Right ventricle myocardium superior (tissue), 1 donor: ENCODE results near the gene LTF. TPM values are rescaled to one million over a fixed set of nuclear protein-coding genes. Genes with fewer than 3 reads are reported as not detected.
"Not testable (repeated sequence)": the region's sequence is repeated elsewhere in the genome, so short reads cannot be mapped to it uniquely, and the experiment has no call there.

Source experiments
- ATAC-seq: fragments of 200-7000 bp; cut with Tn5 transposase; one replicate; pipeline ENCODE4 v1.9.1; 2020; ENCODE audit warnings: mild to moderate bottlenecking; ENCODE audit not compliant: poor library complexity
- DNase-seq: peaks from one replicate; pipeline ENCODE4 v3.0.0-alpha.2; 2020
- intact Hi-C: fragments of 100-400 bp; cut with DNase I; formaldehyde crosslinking; loops from one replicate; pipeline ENCODE4 v1.11.2; 2022
- total RNA-seq: library from RNA; stranded (reverse); fragmentation: NEBNext Ultra II Directional; extraction: Animal tissue kit (Norgen Biotek cat#: 25700); gene quantifications from one replicate; pipeline ENCODE4 v1.2.1, GENCODE V29; 2021
- donor health status: DM: no; HTN: yes; CAD: no; lungs with severe emphysema.

The LTF gene
- total RNA-seq, 1 donor from 2014 or later: 3.7 TPM

DNA sequence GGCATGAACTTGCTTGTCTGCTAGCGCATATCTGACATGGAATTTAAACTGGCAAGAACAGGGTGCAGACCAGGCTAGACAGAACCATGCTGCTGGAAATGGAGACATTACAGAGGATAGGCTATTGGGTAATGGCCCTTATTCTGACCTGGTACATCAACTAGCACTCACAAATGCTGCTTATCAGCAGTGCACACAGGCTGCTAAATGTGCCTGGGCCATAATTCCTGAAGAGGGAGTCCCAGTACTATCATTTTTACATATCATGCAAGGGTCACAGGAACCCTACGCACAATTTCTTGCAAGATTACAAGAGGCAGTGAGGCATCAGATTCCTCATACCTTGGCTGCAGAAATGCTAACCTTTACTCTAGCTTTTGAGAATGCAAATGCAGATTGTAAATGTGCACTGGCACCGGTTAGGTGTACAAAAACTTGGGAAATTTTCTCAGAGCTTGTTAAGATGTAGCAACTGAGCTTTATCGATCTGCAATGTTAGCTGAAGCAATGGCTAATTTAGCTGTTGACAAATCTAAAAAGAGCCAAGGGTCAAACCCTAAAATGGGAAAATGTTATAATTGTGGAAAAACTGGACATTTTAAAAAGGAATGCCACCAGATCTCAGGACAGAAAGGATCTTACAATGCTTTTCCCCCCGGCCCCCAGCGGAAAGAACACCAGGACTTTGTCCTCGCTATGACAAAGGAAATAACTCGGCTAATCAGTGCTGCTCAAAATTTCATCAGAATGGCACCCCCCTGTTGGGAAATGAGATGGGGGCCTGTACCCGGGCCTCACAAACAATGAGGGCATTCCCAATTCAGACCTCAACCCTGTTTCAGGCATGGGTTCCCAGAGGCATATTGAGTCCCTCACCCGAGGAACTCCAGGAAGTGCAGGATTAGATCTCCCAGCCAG is 36.5 kb downstream of the LTF start:
- ATAC-seq (peak; percentile 96), DNase-seq (no peak)
- intact Hi-C loops: no loop called here

DNA sequence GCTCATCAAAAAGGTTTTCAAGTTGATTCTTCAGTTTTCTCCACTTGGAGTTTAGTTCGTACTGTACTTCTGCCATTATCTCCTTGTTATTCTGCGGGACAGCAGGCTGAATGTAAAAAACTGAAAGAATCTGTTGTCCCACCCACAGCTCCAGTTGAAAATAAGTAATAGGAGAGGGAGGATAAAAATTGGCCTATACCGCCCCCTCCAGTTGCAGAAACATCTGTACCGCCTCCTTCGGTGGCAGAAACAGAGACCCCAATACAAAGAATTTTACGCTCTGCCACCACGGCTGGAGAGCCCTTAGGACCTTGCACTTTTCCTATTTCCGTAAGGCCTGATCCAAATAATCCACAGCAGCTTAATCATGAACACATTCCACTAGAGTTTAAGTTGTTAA is 37.3 kb downstream of the LTF start:
- DNase-seq, intact Hi-C loops, ATAC-seq: not testable (repeated sequence)

DNA sequence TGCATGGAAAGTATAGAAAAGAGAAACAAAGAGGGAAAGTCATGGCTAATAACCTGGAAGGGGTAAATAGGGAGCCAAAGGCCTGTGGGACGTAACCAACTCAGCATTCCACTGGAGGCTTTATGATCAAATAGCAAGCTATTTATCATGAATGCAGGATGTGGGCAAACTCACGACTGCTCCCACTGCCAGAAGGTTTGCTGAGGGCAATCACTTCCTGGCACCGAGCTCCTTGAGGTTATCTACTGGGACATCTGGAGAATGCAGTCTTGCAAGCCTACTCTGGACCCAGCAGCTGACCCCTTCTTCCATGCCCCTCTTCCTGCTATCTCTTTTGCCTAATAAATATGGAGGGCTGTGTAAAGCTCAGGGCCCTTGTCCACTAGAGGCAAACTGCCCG is 38.2 kb downstream of the LTF start:
- ATAC-seq, intact Hi-C loops, DNase-seq: not testable (repeated sequence)

GRCh38 chr3:46423588-46423987 is 41.1 kb downstream of the LTF start:
- intact Hi-C loops: no loop called here

GRCh38 chr3:46422617-46423016 is 42.1 kb downstream of the LTF start:
- intact Hi-C loops: no loop called here
- ATAC-seq (no peak), DNase-seq (no peak)

More at GRCh38 chr3:46423588-46423987, 41.1 kb downstream of the LTF start:
- ATAC-seq: no peak
- DNase-seq: no peak

DNA sequence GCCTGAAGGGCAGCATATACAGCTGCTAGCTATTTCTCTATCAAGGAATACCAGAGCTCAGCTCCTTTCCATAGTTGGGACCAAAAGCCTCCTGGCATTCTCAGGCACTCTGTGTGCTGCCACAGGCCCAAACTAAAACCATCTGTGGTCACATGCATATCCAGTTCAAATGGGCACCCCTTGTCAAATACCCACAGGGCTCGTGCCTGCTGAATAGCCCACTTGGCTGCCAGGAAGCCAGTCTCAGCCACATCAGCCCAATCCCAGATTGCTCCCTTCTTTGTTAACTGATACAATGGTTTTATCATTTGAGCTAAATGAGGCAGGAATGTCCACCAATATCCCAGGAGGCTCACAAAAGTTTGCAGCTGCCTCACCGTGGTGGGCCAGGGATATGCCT is 43.8 kb downstream of the LTF start:
- DNase-seq (no peak), ATAC-seq (no peak)
- intact Hi-C loops: no loop called here

- DNase-seq (no peak), ATAC-seq (no peak)
- intact Hi-C loops: no loop called here
Measured at GRCh38 chr3:46419816-46420215, 44.9 kb downstream of the LTF start.

GRCh38 chr3:46417841-46418611 is 46.7 kb downstream of the LTF start:
- intact Hi-C loops: no loop called here
- DNase-seq (no peak), ATAC-seq (no peak)

GRCh38 chr3:46416811-46417510 is 47.7 kb downstream of the LTF start:
- intact Hi-C loops: no loop called here
- peak; percentile 79 for ATAC-seq
- no peak for DNase-seq

GRCh38 chr3:46416125-46416810 is 48.4 kb downstream of the LTF start:
- no peak for DNase-seq
- no peak for ATAC-seq
- intact Hi-C loops: no loop called here

GRCh38 chr3:46414739-46415138 is 50.0 kb downstream of the LTF start:
- ATAC-seq: no peak
- no peak for DNase-seq
- intact Hi-C loops: no loop called here

DNA sequence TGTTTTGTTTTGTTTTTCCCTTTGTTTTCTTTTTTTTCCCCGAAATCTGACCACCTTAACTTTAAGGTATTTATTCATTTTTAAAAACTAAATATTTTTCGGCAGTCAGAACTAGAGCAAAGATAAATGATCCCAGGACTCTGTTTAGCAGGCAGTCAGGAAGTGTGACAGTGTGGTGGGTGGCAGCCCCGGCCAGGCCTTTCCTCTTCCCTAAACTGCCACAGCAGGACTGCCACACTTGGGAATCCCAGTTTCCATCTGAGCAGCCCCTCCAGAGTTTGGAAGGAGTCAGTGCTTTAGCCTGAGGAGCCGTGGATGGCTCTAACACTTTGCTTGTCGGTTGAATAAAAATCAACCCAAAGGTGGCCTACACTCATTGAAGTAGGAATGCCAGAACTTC is 50.8 kb downstream of the LTF start:
- DNase-seq (no peak), ATAC-seq (no peak)
- intact Hi-C loops: no loop called here

DNA sequence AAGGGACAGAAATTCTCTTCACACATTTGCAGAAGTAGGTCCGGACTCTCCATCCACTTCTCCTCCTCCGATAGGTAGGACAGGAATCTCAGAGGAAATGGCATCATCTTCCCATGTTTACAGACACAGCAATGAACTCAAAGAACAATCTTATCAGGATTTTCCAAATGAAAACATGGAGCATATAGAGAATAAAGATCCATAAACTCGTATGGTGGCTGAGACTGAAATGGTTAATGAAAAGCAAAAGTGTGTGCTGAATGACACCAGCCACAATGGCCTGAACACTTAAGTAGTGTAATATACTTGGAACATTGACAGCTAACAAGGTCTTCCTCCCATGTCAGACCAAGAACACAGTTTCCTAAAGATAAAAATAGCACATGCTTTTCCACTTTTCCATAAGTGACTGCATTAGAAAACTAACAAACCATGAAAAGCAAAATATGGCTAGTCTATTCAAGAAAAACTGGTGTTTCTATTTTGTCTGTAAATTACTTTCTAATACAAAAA is 51.9 kb downstream of the LTF start:
- DNase-seq (no peak), ATAC-seq (peak; percentile 38)
- intact Hi-C loops: no loop called here

DNA sequence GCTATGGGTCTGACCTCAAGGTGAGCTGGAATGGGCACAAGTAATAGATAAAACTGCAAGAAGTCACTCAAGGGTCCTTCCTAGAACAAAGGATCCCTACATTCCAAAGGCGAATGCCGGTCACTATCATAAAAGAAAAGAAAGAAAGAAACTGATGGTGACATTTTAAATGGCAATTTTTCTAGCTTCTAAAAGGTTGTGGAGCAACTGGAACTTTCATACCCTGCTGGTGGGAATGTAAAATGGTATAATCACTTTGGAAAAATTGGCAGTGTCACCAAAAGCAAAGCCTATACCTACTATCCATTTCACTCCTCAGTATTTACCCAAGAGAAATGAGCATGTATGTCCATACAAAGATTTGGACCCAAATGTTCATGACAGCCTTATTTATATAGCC is 53.4 kb downstream of the LTF start:
- ATAC-seq (no peak), DNase-seq (no peak)
- intact Hi-C loops: no loop called here

DNA sequence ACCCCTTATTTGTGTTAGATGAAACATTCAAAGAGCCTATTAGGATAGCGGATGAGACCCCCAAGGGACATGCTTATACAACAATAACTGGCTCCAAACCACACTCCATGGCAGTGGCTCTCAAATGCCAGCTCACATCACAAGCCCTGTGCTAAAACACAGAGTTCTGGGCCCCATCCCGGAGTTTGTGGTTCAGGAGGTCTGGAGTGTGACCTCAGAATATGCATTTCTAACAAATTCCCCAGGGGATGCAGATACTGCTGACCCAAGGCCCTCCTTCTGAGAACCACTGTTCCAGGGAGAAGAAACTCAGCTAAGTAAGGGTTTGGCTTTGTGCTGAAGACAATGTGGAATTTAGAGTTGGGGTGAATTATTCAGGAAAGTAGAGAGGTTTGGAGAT is 54.0 kb downstream of the LTF start:
- DNase-seq (no peak), ATAC-seq (no peak)
- intact Hi-C loops: no loop called here

GRCh38 chr3:46409739-46410489 is 54.8 kb downstream of the LTF start:
- intact Hi-C loops: no loop called here
- ATAC-seq (peak; percentile 55), DNase-seq (peak; percentile 58)

DNA sequence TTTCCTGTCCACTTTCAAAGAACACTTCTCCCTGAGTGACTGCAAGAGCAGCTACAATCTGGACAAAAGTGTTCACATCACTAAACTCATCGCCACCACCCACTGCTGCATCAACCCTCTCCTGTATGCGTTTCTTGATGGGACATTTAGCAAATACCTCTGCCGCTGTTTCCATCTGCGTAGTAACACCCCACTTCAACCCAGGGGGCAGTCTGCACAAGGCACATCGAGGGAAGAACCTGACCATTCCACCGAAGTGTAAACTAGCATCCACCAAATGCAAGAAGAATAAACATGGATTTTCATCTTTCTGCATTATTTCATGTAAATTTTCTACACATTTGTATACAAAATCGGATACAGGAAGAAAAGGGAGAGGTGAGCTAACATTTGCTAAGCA is 55.9 kb downstream of the LTF start:
- ATAC-seq (no peak), DNase-seq (no peak)
- intact Hi-C loops: no loop called here

DNA sequence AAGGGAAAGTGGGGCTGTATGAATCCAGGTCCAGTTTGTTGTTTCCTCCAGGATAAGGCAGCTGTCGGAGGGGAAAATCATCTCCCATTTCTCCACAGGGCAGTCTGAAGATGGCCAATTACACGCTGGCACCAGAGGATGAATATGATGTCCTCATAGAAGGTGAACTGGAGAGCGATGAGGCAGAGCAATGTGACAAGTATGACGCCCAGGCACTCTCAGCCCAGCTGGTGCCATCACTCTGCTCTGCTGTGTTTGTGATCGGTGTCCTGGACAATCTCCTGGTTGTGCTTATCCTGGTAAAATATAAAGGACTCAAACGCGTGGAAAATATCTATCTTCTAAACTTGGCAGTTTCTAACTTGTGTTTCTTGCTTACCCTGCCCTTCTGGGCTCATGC is 56.7 kb downstream of the LTF start:
- DNase-seq (peak; percentile 47), ATAC-seq (peak; percentile 71)
- intact Hi-C loops: no loop called here
